HG02798 (cell line): ENCODE measurements around the gene TUBGCP3.

ENCODE experiments used
- ATAC-seq: cut with Tn5 transposase; IDR thresholded peaks from one replicate; pipeline ENCODE4 v1.9.1; 2021; ENCODE audit warnings: mild to moderate bottlenecking; ENCODE audit not compliant: unreplicated experiment, poor library complexity

Gene TUBGCP3

DNA sequence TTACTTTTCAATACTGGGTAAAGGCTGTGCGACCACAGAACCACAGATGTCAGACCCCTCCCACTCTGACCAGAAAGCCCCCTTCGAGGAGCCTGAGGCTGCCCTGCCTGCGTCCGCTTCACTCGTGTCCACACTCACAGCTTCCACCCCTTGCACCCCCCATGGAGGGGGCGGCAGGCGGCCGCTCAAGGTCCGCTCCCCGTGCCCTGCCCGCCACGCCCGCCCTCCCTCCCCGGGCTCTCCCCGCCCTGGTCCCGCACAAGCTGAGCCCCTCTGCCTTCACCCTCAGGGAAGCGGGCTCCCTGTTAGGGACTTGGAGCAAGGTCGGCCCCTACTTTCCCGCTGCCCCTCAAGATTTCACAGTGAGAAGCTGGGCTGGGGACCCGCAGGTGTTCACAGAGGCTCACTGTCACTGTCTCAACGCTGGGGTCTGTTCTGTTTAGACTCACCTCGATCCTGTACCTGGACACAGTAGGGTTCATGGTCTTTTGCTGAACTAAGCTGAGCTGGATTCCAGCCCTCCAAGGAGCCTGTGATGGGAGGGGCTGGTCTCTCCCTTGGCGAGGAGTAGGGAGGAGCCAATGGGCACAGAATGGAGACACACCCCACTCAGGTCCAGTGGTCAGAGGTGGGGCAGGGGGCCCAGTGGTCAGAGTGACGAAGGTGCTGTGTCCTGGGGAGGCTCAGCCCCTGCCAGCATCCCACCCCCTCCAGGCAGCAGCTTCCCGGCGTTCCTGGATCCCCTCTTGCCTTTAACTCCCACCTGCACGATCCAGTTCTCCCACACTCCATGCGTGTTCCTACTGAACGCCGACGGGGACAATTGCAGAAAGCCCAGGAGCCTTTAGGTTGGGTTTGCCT lies 142.3 kb downstream of the TUBGCP3 start:
- ATAC-seq, result no peak

DNA sequence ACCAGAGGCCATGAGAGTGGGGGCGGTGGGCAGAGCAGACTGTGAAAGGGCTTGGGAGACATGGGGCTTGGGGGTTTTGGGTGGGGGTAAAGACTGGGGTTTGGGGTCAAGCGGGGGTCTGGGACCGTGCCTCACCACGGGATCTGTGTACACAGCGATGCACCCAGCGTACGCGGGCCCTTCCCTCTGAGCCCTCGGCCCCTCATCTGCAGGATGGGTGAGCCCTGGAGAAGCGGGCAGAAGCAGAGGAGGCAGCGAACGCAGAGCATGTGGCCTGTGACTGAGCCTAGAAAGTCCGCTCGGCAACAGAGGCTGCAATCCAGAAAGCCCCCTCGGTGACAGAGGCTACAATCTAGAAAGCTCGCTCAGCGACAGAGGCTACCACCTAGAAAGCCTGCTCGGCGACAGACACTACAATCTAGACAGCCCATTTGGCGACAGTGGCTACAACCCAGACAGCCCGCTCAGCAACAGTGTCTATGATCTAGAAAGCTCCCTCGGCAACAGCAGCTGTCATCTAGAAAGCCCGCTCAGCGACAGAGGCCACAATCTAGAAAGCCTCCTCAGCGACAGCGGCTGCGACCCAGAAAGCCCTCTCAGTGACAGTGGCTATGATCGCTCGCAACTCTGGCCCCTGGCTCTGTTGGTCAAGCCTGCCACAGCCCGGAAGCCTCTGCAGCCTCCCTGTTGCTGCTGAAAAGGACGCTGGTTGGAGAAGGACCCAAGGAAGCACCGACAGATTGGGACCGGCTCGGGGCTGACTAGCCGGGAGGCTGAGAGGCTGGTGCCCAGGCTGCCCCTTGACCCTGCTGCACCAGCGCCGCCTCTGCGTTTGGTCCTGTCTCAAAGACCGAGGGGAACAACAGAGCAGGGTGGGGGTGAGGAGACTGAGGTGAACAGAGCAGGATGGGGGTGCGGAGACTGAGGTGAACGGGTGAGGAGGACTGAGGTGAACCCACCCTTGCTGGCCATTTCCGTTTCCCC lies 143.2 kb downstream of the TUBGCP3 start:
- ATAC-seq, result no peak

DNA sequence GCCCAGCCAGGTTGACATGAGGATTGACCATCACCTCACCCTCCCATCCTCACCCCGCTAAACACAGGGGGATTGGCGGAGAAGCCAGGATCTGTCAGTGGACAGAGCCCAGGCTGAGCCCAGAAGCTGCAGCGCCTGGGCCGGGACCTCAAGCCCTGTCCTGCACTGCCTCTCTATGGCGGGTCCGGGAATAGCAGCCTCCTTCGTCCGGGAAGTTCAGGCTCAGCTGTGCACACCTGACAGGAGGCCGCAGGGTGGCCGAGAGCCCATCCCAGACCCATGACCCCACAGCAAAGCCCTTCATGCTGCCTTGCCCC lies 144.0 kb downstream of the TUBGCP3 start:
- peak; percentile 71 for ATAC-seq

DNA sequence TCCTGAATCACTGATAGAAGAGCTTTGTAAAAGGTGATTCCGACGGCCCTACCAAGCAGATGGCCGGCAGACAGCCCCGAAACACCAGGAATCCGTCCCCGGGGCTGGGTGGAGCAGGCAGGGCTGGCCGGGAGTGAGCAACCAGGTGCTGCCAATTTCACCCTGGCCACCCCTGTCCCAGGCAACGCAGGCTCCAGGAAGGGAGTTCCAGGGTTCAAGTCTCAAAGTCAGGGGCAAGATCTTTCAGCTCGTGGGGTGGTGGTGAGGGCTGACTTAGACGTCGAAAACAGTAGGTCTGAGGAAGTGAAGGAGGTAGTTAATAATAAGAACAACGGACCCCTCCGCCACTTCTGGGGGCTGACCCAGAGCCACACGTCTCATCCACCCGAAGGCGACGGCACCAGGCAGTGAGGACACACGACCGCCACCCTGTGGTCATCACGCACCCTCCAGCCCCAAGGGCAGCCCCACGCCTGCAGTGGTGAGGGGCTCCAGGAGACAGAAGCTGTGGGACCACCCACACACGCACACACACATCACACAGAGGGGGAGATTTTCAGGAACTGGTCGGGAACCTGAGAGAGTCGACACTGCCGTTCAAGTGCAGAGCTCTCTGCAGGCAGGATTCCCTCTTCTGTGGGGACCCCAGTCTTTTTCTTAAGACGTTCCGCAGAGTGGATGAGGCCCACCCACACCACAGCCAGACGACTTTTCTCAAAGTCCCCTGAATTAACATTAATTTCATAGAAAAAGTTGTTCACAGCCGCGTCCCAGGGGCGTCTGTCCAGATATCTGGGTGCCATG lies 144.6 kb downstream of the TUBGCP3 start:
- ATAC-seq, result no peak

DNA sequence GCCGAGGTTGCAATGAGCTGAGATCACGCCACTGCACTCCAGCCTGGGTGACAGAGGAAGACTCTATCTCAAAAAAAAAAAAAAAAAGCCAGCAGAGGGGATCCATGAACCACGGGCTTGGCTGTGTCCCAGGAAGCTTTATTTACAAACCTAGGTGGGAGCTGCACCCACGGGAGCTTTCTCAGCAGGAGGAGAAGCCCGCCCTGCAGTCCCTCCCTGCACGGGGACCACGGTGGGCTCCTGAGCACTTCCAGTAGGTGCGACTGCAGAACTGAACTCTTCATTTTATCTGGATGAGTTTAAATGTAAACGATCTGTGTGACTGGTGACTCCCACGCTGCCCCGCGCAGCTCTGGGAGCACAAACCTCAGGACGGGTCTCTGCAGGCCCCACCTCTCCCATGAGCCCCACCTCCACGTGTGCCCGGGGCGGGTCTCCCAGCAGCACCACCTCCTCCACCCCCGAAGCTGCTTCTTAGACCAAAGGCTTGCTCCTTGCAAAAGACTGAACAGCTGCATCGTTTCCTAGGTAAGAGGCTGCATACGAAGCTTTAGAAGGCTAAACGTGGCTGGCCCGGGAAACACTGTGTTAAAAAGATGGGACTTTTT lies 145.4 kb downstream of the TUBGCP3 start:
- no peak for ATAC-seq

DNA sequence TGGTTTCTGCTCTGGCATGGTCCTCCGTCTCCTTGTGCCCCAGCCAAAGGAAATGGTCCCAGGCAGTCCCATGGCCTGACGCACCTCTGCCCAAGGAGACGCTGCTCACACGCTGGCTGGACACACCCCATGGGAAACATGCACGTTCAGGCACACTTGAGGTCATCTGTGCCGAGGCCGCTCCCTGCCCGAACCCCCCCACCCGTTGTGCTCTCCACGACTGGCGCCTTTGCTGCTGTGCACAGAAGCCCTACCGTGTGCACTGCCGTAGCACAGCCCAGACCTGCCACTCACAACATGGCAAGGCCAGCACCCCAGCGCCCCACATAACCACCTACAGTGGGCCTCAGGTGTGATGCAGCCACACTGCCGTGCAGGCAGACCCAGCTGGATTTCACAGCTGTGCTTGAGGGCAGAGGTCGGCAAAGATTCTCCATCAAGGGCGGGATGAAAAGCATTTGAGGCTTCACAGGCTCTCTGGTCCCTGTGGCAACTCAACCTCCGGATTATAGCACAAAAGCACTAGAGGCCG lies 146.1 kb downstream of the TUBGCP3 start:
- no peak for ATAC-seq

DNA sequence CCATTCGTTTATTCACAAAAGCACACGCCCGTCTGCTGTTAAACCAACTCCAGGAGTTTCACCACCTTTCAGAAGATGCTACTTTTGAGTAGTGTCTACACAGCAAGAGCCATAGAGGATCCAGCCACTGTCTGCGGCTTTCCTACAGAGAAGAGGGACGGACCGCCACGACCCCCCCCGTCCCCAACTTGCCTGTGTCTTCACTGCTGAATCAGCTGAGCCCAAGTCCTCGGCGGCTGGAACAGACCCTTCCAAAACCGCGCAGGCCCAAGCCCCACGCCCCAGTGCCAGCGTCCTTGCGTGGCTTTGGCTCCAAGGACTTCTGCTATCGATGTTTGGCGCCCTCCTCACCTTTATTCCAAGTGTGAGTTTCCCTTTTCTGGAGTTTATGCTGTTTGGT lies 146.7 kb downstream of the TUBGCP3 start:
- no peak for ATAC-seq

DNA sequence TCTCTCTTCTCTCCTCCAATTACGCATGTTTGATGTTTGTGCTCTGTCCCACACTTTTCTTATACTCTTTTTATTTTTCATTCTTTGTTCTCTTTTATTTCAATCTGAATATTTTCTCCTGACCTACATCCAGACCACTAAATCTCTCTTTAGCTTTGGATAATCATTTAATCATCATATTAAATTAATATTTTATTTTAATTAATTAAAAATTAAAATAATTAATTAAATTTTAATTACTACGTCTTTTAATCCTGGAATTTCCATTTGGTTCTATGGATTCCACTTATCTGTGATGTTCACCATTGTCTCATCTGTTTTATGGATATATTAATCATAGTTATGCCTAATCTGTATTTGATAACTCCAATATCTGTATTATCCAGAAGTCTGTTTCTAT lies 149.4 kb downstream of the TUBGCP3 start:
- ATAC-seq, result no peak

DNA sequence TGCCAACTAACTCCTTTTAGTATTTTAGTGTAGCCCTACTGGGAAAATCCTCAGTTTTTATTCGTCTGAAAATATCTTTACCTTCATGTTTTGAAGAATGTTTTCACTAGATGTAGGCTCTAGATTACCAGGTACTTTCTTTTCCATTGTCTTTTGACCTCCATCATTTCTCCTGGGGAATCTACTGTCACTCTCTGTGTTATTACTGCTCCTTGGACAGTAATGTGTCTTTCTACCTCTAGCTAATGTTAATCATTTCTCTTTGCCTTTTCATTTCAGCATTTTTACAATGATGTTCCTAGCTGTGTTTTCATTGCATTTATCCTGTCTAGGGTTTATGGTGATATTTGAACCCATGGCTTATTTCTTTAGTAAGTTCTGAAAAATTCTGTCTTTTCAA lies 149.9 kb downstream of the TUBGCP3 start:
- no peak for ATAC-seq

DNA sequence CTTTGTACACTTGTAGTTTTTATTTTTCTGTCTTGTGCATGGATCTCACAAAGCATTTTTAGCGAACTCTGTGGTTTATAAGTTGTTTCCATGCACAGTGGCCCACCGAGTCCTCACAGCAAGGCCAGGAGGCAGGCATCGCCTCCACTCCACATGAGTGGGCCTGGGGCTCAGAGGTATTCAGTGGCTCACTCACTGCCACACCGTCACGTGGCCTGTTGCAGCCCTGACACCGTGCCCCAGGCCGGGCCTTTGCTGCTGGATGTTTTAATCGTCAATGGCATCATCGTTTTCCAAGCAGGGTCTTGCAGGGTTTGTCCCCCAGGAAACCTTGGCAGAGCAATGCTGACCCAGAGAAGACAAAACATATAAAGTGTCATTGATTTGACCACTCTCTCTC lies 152.0 kb downstream of the TUBGCP3 start:
- no peak for ATAC-seq
